Epidermal melanocyte (primary cell): ENCODE data around the gene TRAF5.
"Not testable (repeated sequence)": the region's sequence is repeated elsewhere in the genome, so short reads cannot be mapped to it uniquely, and the experiment has no call there.

Source experiments
- DNase-seq: peaks from one replicate; pipeline ENCODE4 v3.0.0; 2011; ENCODE audit warnings: low spot score; ENCODE audit not compliant: insufficient read length

Gene TRAF5

DNA sequence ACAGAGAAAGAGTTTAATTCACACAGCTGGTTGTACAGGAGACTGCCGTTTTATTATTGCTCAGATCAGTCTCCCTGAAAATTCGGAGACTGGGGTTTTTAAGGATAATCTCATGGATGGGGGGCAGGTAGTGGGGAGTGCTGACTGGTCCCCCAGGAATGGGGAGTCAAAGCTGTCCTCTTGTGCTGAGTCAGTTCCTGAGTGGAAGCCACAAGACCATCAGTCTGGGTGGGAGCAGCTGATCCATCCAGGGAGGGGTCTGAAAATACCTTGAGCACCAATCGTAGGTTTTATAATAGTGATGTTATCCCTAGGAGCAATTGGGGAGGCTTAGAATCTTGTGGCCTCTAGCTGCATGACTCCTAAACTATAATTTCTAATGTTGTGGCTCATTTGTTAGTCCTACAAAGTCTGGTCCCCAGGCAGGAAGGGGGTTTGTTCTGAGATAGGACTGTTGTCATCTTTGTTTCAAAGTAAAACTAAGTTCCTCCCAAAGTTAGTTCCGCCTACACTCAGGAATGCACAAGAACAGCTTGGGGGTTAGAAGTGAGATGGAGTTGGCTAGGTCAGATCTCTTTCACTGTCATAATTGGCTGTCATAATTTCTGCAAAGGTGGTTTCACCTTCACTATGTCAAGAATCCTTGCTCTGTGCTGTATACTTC lies 50.3 kb downstream of the TRAF5 start:
- DNase-seq, result no peak

DNA sequence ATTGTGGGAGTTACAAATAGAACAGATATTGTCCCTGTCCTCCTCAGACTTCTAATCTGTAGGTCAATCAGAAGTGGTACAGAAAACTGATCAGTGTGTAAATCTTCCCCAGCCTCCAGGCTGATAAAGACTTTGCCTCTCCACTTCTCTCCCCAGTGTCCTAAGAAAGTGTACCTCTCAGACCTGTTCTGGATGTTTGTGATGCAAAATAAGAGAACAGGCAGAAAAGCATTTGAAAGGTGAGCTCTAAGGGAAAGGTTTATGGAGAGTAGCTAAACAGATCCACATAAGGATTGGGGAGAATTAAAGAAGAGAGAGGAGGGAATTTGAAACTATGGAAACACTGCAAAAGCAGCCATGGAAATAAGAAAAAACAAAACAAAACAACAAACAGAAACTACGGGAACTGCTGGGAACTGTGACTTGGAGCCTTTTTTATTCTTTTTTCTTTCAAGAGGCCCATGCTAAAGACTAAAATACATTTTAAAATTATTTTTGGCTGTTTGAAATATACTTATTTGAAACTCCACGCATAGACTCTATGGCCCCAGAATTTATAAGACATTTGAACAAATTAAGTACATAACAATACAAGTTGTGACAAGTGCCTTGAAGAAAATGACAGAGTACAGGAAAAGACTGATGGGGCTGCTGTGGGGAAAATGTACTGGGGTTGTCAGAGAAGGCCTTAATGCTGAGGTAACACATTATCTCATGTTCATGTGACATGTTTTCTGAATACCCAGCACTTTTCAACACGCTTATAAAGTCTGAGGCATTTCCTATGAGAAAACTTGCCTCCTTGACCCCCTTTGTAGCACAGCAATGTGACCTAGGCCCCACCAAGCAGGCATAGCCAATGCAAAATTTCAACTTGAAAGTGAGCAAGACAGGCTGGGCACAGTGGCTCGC lies 51.2 kb downstream of the TRAF5 start:
- DNase-seq, result no peak

DNA sequence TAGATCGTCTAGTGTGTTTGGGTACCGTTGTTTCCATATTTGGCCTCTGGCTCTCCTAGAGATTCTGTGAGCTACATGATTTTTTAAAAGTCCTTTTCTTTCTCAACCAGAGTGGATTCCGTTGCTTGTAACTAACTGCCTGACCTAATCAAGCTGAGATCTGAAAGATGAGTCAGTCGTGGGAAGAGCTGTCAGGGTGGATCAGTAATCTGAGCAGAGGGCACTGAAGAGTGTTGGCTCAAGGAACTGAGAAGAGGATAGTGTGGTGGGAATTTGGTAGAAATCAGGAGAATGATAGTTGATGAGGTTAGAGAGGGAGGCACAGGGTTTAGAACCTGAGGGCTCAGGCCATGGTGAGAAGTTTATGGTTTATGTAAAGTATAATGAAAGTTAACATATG lies 52.2 kb downstream of the TRAF5 start:
- DNase-seq, result no peak

DNA sequence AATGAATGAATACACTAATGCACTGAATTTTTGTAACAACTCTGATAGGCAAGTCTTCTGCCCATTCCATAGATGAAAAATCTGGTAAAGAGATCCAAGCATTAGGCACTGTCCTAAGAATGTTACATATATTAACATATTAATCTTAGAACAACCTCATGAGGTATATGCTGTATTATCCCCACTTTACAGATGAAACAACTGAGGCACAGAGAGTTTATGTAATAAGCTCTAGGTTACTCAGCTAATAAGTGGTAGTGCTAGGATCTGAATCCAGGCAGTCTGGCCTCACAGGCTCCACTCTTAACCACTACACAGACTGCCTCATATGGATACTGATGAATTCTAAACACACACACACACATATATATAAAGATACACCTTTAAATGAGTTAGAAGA lies 52.8 kb downstream of the TRAF5 start:
- no peak for DNase-seq

DNA sequence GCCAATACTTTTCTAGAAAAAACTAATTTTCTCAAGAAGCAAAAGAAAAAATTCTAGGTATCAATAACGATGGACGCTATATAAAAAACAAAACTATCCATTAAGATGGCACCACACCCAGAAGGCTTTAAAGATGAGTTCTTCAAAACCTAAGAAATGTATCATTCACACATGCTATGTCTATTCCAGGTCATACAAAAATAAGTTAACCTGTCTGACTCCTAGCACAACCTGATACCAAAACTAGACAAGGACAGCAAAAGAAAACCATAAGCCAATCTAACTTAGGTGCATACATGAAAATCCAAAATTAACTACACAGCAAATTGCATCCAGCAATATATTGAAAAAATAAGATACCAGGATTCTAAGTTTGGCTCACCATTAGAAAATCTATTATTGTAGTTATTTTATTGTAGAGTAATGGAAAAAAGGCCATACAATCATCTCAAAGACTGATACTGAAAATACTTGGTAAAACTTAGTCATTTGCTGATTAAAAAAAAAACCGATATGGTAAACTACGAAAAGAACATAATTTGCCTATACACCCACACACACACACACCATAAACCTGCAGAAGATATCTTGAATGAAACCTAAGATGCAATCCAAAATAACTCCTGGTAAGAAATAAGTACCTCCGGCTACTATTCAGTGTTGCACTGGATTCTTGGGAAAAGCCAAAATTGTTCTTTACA lies 55.0 kb downstream of the TRAF5 start:
- DNase-seq, result no peak

DNA sequence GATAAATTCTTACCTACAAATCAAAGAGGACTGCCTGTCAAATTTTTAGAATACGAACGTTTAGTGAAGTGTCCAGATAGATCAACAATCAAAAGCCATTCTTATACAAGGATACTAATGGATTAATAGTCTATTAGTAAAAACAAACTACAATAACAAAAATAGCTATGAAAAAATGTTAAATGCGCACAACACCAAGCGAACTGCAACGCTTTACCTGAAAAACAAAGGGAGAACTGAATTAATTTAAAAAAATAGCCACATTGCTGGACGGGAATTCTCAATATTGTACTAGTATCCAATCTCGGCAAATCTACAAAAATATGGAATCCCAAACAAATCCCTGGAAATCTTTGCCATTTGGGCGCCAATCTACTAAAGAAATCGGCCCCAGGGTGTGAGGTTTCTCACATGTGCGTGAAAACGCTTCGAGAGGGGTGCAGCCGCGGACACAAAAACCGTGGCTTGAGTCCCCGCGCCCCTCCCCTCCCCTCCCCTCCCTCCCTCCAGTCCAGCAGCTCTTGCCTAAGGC lies 55.6 kb downstream of the TRAF5 start:
- no peak for DNase-seq

DNA sequence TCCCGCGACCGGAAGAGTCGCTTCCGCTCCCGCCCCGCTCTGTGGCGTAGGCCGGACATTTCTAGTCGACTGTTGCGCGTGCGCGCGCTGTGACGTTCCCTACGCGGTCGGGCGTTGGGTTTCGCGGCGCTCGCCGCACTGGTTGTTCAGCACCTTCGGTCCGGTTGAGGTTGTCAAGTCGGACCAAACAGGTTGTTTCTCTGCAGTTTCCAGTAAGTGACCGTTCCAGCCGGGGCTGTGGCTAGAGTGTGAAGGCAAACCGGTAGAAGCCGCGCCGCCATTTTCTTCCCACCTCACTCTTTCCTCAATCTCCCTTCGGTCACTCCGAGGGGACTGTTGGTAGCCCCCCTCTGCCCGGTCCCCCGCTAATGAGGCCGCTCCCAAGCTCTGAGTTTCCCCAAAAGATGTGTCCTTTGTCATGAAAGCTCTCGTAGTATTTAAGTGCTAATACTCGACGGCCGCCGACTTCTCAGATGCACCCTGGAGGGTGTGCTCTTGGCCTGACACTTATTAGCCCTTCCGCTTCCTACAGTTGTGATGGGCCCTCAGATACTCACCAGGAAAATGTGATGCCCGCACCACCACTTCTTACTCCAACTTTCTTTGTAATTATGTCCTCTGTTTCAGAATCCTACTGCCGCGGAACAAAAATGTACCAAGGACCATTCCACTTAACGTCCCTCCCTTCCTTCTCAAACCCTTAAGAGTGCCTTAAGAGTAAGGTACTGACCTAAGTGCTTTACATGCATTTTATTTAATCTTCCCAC lies 56.3 kb downstream of the TRAF5 start:
- peak; percentile 74 for DNase-seq

DNA sequence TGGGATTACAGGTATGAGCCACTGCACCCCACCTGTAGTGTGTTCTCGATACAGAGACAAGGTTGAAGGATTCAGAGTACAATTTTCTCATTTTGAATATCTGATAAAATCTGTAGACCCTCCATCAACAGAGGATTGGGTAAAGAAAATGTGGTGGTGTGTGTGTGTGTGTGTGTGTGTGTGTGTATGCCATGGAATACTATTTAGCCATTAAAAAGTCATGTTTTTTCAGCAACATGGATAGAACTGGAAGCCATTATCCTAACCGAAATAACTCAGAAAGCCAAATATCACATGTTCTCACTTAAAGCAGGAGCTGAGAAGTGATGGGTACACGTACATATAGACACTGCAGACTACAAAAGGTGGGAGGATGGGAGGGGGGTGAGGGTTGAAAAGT lies 57.9 kb downstream of the TRAF5 start:
- no peak for DNase-seq

DNA sequence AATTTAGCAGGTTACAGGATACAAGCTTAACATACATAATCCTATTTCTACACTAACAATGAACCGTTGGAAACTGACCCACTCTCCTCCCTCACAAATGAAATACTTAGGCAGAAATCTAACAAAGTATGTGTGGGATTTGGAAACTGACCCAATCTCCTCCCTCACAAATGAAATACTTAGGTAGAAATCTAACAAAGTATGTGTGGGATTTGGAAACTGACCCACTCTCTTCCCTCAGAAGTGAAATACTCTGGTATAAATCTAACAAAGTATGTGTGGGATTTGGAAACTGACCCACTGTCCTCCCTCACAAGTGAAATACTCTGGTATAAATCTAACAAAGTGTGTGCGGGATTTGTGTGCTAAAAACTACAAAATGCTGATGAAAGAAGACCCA lies 60.3 kb downstream of the TRAF5 start:
- no peak for DNase-seq

DNA sequence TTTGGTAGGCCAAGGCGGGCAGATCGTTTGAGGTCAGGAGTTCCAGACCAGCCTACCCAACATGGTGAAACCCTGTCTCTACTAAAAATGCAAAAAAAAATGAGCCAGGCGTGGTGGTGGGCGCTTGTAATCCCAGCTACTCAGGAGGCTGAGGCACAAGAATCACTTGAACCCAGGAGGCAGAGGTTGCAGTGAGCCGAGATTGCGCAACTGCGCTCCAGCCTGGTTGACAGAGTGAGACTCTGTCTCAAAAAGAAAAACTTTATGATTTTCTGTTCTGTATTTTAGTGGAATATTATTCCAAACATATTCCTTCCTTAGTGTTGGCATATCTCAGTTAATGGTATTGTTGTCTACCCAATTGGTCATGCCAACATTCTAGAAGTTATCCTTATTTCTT lies 64.2 kb downstream of the TRAF5 start:
- not testable (repeated sequence) for DNase-seq

DNA sequence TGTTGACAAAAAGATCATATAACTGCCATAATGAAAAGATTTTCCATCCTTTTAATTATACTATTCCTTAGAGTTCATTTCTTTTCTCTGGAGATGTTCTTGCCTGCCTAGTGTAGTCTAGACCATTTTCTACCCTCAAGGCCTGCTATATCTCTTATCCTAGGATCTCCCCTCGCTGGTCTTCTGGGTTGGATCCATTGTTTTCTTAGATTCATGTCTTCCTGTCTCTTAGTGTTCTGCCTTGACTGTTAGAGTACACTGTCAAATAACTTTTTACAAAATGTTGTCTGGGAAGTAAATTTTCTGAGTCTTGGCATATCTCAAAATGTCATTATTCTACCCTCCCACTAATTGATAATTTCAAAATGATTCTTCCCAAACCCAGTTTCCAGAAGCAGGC lies 66.6 kb downstream of the TRAF5 start:
- no peak for DNase-seq

DNA sequence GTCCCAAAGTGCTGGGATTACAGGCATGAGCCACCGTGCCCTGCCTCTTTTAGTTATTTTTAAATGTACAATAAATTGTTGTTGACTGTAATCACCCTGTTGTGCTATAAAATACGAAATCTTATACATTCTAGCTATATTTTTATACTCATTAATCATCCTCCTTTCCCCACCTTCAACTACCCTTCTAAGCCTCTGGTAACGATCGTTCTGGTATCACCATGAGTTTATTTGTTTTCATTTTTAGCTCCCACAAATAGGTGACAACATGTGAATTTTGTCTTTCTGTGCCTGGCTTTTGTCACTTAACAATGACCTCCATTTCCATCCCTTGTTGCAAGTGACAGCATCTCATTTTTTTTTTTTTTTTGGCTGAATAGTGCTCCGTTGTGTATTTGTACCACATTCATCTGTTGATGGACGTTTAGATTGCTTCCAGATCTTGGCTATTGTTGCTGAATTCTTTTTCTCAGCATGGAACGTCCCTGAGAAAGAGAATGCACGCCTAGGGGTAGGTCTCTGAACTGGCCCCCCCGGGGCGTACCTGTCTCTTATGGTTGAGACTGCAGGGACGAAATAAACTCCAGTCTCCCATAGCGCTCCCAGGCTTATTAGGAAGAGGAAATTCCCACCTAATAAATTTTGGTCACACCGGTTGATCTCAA lies 71.8 kb downstream of the TRAF5 start:
- DNase-seq, result not testable (repeated sequence)

DNA sequence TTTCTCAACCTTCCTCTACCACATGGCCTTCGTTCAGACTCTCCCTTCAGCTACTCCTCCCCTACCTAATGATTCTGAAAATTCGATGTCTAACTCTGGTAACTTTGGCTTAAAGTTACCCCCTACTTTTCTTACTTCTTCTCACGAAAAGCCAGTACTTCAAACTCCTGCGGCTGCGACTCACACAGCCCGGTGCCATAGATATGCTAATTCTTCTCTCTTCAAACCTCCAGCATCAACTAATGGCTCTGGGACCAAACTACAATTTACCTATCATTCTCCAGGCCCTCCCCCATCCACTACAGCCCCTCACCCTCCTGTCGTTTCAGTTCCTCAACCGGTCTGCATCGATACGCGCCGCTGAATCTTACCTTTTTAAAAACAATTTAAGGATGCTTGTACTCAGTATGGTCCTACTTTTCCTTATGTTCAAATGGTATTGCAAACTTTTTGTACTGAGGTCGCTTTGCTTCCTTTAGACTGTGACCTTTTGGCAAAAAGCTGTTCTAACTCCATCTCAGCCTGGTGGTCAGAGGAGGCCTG lies 73.3 kb downstream of the TRAF5 start:
- DNase-seq, result not testable (repeated sequence)

DNA sequence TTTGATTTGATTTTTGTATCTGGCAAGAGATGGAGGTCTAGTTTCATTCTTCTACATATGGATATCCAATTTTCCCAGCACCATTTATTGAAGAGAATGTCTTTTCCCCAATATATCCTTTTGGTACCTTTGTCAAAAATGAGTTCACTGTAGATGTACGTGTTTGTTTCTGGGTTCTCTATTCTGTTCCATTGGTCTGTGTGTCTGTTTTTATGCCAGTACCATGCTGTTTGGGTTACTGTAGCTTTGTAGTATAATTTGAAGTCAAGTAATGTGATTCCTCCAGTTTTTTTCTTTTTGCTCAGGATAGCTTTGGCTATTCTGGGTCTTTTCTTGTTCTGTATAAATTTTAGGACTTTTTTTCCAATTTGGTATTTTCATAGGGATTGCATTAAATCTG lies 75.1 kb downstream of the TRAF5 start:
- DNase-seq, result not testable (repeated sequence)

DNA sequence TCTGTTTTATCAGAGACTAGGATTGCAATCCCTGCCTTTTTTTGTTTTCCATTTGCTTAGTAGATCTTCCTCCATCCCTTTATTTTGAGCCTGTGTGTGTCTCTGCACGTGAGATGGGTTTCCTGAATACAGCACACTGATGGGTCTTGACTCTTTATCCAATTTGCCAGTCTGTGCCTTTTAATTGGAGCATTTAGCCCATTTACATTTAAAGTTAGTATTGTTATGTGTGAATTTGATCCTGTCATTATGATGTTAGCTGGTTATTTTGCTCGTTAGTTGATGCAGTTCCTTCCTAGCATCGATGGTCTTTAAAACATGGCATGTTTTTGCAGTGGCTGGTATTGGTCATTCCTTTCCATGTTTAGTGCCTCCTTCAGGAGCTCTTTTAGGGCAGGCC lies 79.5 kb downstream of the TRAF5 start:
- not testable (repeated sequence) for DNase-seq

DNA sequence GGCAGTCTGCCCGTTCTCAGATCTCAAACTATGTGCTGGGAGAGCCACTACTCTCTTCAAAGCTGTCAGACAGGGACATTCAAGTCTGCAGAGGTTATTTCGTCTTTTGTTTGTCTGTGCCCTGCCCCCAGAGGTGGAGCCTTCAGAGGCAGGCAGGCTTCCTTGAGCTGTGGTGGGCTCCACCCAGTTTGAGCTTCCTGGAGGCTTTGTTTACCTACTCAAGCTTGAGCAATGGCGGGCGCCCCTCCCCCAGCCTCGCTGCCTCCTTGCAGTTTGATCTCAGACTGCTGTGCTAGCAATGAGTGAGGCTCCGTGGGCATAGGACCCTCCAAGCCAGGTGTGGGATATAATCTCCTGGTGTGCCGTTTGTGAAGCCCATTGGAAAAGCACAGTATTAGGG lies 81.1 kb downstream of the TRAF5 start:
- not testable (repeated sequence) for DNase-seq

DNA sequence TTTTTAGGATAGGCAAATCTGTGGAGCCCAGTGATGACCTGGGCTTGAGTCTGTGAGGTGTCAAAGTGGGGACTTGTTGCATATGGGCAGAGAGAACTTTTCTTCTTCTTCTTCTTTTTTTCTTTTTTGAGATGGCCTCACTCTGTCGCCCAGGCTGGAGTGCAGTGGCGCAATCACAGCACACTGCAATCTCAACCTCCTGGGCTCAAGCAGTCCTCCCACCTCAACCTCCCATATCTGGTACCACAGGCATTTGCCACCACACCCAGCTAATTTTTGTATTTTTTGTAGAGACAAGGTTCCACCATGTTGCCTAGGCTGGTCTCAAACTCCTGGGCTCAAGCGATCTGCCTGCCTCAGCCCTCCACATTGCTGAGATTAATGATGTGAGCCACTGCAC lies 85.0 kb downstream of the TRAF5 start:
- no peak for DNase-seq

DNA sequence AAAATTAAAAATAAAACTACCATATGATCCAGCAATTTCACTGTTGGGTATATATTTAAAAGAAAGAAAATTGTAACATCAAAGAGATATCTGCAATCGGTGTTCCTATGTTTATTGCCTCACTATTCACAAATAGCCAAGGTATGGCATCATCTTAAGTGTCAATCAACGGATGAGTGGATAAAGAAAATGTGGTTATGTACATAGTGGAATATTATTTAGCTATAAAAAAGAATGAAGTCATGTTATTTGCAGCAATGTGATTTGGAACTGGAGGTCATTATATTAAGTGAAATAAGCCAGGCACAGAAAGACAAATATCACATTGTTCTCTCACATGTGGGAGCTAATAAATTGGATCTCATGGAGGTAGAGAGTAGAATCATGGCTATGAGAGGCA lies 89.1 kb downstream of the TRAF5 start:
- no peak for DNase-seq

DNA sequence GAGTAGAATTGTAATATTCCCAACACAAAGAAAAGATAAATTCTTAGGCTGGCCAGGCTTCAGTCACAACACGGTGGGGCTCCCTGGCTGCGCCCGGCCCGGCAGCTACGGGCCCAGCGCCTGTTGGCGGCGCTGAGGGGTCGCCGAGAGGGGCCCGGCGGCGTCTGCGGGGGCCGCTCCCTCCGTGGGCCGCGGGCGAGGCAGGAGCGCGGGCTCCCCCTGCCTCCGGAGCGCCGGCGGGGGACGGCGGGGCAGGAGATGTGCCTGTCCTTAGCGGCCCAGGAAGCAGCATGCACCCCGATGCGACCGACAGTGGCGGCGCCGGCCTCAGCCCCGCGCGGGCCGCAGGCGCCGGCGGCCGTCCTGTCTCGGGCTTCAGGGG lies 89.6 kb downstream of the TRAF5 start:
- not testable (repeated sequence) for DNase-seq

DNA sequence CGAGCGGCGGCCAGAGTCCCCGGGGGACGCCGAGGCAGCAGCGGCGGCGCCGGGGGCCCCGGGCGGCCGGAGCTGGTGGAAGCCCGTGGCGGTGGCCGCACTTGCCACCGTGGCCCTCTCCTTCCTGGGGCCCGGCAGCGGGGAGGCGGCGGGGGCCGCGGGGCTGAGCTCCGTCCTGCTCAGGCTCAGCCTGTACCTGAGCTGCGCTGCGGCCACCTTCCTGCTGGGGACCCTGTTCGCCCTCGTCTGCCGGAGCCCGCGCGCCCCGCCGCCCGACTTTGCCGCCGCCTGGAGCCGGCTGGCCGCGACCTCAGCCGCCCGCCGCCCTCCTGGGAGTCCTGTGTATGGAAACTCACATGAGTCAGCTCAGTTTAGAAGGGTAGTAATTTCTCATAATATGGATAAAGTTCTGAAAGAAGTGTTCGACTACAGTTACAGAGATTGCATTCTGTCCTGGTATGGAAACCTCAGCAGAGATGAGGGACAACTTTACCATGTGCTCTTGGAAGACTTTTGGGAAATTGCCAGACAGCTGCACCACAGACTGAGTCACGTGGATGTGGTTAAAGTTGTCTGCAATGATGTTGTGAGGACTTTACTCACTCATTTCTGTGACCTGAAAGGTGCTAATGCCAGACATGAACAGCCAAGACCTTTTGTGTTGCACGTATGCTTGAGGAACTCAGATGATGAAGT lies 90.1 kb downstream of the TRAF5 start:
- DNase-seq, result not testable (repeated sequence)
